H1 (cell line): Measurements from ENCODE around the gene FADS3. TPM values are rescaled to one million over a fixed set of nuclear protein-coding genes. Genes with fewer than 3 reads are reported as not detected.

ENCODE experiments used
- CBX8 ChIP-seq: fragments of 300-800, 300-1000 bp; sonication (generic); IDR thresholded peaks from 2 replicates; pipeline ENCODE4 v1.7.1; 2016; ENCODE audit warnings: low read depth, low read length, borderline replicate concordance
- CEBPB ChIP-seq: IDR thresholded peaks from 2 replicates; pipeline ENCODE4 v1.6.1; 2012; ENCODE audit warnings: low read depth, low read length
- CHD7 ChIP-seq: fragments of 300-600 bp; sonication (generic); IDR thresholded peaks from 2 replicates; pipeline ENCODE4 v1.7.1; 2012; ENCODE audit warnings: low read length, moderate library complexity, mild to moderate bottlenecking, inconsistent platforms; ENCODE audit not compliant: insufficient replicate concordance
- CTCF ChIP-seq, 3 experiments: IDR thresholded peaks; 1 replicate in 2 of 3; 2 replicates in 1 of 3; pipeline versions ENCODE4 v1.5.1 to v1.6.1; 2011; ENCODE audit warnings: low read length in 3 of 3, mild to moderate bottlenecking in 3 of 3, inconsistent platforms in 2 of 3, low read depth in 1 of 3, moderate library complexity in 1 of 3; ENCODE audit not compliant: insufficient read depth in 1 of 3; ENCODE audit errors: control extremely low read depth in 1 of 3
- FOSL1 ChIP-seq: IDR thresholded peaks from 2 replicates; pipeline ENCODE4 v1.6.1; 2011; ENCODE audit warnings: mild to moderate bottlenecking, low read depth, low read length, moderate library complexity; ENCODE audit not compliant: insufficient read depth
- NANOG ChIP-seq: IDR thresholded peaks from 2 replicates; pipeline ENCODE4 v1.6.1; 2011; ENCODE audit warnings: low read length, low read depth, mild to moderate bottlenecking, inconsistent platforms; ENCODE audit not compliant: insufficient read depth, poor library complexity, severe bottlenecking
- TCF12 ChIP-seq: IDR thresholded peaks from 2 replicates; pipeline ENCODE4 v1.6.1; 2011; ENCODE audit warnings: low read depth, mild to moderate bottlenecking, low read length
- USF2 ChIP-seq: IDR thresholded peaks from 2 replicates; pipeline ENCODE4 v1.6.1; 2011; ENCODE audit warnings: low read length, improper control_type of control experiment
- polyA plus RNA-seq, 7 experiments: library from polyadenylated mRNA; depleted of rRNA in 3 of 7; stranded (reverse) in 5 of 7; unstranded in 2 of 7; fragments of >200 nt in 5 of 7; fragments of 200-250 nt in 2 of 7; gene quantifications; 1 replicate in 5 of 7; 2 replicates in 1 of 7; 4 replicates in 1 of 7; pipeline versions ENCODE4 v1.2.1 to v1.2.3, GENCODE V29; 2011 to 2013; ENCODE audit warnings: missing spikeins in 2 of 7, mixed read lengths in 2 of 7
- total RNA-seq: library from RNA; stranded (reverse); fragmentation: NEBNext Ultra II Directional; extraction: Animal tissue kit (Norgen Biotek cat#: 25700); gene quantifications from 2 replicates; pipeline ENCODE4 v1.2.1, GENCODE V29; 2021

The FADS3 gene
- total and polyA plus RNA-seq, 2 of the 8 experiments (the other 6 are each of a cell fraction or from before 2014, with no cell fraction given): 43.8 to 76.3 TPM

- TF ChIP-seq CHD7: no peak
- no peak for TF ChIP-seq CBX8
- TF ChIP-seq CEBPB: no peak
- no peak for TF ChIP-seq NANOG
- no peak for TF ChIP-seq TCF12
- no peak for TF ChIP-seq CTCF (IDR thresholded peaks at IDR 0.05; ENCODE audit: control extremely low read depth in 1 of 3, insufficient read depth in 1 of 3, low read depth in 1 of 3, low read length in 3 of 3)
- no peak for TF ChIP-seq USF2
- TF ChIP-seq FOSL1: no peak
Measured at GRCh38 chr11:61874853-61875252, 16.5 kb downstream of the FADS3 start (continued).
